Mesodermal cell (in vitro differentiated cells): ENCODE data around the gene C6orf141.

ENCODE experiments used
- H3K27ac ChIP-seq: 2 replicates; pipeline ENCODE4 v1.7.0; 2013; ENCODE audit warnings: mild to moderate bottlenecking, low read depth, low read length, moderate library complexity; ENCODE audit not compliant: severe bottlenecking
- H3K36me3 ChIP-seq: 2 replicates; pipeline ENCODE4 v1.7.1; 2013; ENCODE audit warnings: mild to moderate bottlenecking, low read length, moderate library complexity; ENCODE audit not compliant: control insufficient read depth, insufficient read depth
- H3K4me1 ChIP-seq: one replicate; pipeline ENCODE4 v1.7.1; 2013; ENCODE audit warnings: mild to moderate bottlenecking, low read length; ENCODE audit not compliant: insufficient read depth, control insufficient read depth, poor library complexity, severe bottlenecking
- H3K4me3 ChIP-seq: 2 replicates; pipeline ENCODE4 v1.7.0; 2013; ENCODE audit warnings: low read length, control low read depth, mild to moderate bottlenecking; ENCODE audit not compliant: insufficient read depth, poor library complexity, severe bottlenecking; ENCODE audit errors: extremely low read depth
- H3K9me3 ChIP-seq: 2 replicates; pipeline ENCODE4 v1.7.1; 2013; ENCODE audit warnings: mild to moderate bottlenecking, low read length, moderate library complexity; ENCODE audit not compliant: control insufficient read depth
- WGBS, 2 experiments: methylation state at CpG; one replicate each; pipeline ENCODE4 v1.1.5; 2013; ENCODE audit warnings: missing lambda C conversion rate in 2 of 2; ENCODE audit not compliant: insufficient coverage in 2 of 2; 5-methylcytosine and 5-hydroxymethylcytosine counted together

Gene C6orf141

GRCh38 chr6:49522710-49523593 is 27.5 kb upstream of the C6orf141 start:
- 72 to 75% methylated on average over 3 of the region's 7 CpGs for WGBS, 2 experiments
- no peak overlapping the region for H3K27ac ChIP-seq
- no peaks in the 10 kb centered on the region for H3K9me3 ChIP-seq
- no peaks in the 10 kb centered on the region for H3K36me3 ChIP-seq
- no peaks in the 10 kb centered on the region for H3K4me1 ChIP-seq
- no peak overlapping the region for H3K4me3 ChIP-seq

- no peaks in the 10 kb centered on the region for H3K9me3 ChIP-seq
- 100% methylated on average over 1 of the region's 1 CpG; no CpG with 5 or more reads in 1 of the 2 experiments for WGBS, 2 experiments
- H3K27ac ChIP-seq = no peak overlapping the region
- no peaks in the 10 kb centered on the region for H3K36me3 ChIP-seq
- no peaks in the 10 kb centered on the region for H3K4me1 ChIP-seq
- H3K4me3 ChIP-seq = no peak overlapping the region
Observed at GRCh38 chr6:49523901-49524300, 26.6 kb upstream of the C6orf141 start.

DNA sequence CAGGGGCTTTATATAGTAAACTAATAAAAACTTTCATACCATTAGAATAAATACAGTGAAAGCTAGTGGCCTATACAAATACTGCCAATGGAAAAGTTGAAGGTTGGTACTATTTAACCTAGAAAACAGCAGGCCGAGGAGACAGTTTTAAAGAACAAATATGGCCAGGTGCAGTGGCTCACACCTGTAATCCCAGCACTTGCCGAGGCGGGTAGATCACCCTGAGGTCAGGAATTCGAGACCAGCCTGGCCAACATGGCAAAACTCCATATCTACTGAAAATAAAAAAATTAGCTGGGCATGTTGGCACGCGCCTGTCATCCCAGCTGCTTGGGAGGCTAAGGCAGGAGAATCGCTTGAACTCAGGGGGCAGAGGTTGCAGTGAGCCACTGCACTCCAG is 25.9 kb upstream of the C6orf141 start:
- Histone ChIP-seq H3K4me3 (no peak overlapping the region), H3K4me1 (no peaks in the 10 kb centered on the region), H3K9me3 (no peaks in the 10 kb centered on the region), H3K27ac (no peak overlapping the region), H3K36me3 (no peaks in the 10 kb centered on the region)
- WGBS, 2 experiments = 91 to 92% methylated on average over 4 to 6 of the region's 7 CpGs

- Histone ChIP-seq H3K4me1 (no peaks in the 10 kb centered on the region), H3K9me3 (no peaks in the 10 kb centered on the region), H3K4me3 (no peak overlapping the region), H3K36me3 (no peaks in the 10 kb centered on the region), H3K27ac (no peak overlapping the region)
- WGBS, 2 experiments = 88 to 90% methylated on average over 8 to 11 of the region's 12 CpGs
Observed at GRCh38 chr6:49526598-49526997, 23.9 kb upstream of the C6orf141 start.

GRCh38 chr6:49527320-49527719 is 23.1 kb upstream of the C6orf141 start:
- Histone ChIP-seq H3K36me3 (no peaks in the 10 kb centered on the region), H3K4me1 (no peaks in the 10 kb centered on the region), H3K4me3 (no peak overlapping the region), H3K9me3 (no peaks in the 10 kb centered on the region), H3K27ac (no peak overlapping the region)
- whole genome bisulfite sequencing, 2 experiments = 43 to 60% methylated on average over 1 of the region's 1 CpG

DNA sequence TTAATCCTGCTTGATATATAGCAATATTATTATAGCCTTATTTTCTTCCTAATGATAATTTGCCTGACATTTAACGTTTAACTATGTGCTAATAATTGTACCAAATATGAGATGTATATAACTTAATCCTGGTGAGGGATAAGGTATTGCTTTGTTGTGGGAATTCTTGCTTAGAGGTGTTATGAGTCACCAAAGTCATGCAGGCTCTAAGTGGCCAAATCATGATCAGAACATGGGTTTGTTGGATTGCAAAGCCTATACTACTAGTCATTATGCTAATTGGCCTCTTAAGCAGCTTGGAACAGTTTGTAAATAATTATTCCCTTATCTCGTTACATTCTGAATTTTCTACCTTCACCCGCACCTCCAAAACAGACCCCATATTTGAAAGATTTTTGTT is 21.9 kb upstream of the C6orf141 start:
- H3K36me3 ChIP-seq = no peaks in the 10 kb centered on the region
- 96% methylated on average over 2 of the region's 3 CpGs; no CpG with 5 or more reads in 1 of the 2 experiments for WGBS, 2 experiments
- no peaks in the 10 kb centered on the region for H3K9me3 ChIP-seq
- no peak overlapping the region for H3K27ac ChIP-seq
- no peaks in the 10 kb centered on the region for H3K4me1 ChIP-seq
- no peak overlapping the region for H3K4me3 ChIP-seq

DNA sequence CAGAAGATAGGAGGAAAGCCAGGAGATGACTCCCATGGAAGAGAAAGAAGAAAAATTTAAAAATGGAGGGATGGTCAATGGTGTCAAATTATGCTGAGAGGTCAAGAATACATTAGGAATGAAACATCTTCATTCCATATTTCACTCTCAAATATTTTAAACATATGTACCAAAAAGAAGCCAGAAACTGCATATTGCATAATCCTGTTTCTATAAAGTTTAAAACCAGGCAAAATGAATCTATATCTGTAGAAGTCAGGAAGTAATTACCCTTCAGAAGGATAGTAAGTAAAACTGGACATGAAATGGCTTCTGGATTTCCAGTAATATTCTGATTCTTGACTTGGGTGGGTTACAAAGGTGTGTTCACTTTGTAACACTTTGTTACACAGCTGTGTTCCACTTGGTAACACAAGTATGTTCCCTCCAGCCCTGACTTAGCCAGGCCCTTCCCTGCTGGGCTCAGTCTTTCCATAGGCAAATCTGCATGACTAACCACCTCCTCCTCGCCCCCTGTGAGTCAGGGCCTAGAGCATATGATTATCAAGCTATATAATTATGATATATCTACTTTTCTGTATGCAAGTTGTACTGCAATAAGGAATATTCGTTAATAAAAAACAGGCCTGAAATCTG is 20.2 kb upstream of the C6orf141 start:
- Histone ChIP-seq H3K4me1 (no peaks in the 10 kb centered on the region), H3K27ac (no peak overlapping the region), H3K36me3 (no peaks in the 10 kb centered on the region), H3K9me3 (no peaks in the 10 kb centered on the region), H3K4me3 (no peak overlapping the region)
- no CpG with 5 or more reads among the region's 2 CpGs for WGBS, 2 experiments

- H3K27ac ChIP-seq = no peak overlapping the region
- WGBS, 2 experiments = 25 to 100% methylated on average over 1 to 2 of the region's 3 CpGs
- H3K36me3 ChIP-seq = no peaks in the 10 kb centered on the region
- no peak overlapping the region for H3K4me3 ChIP-seq
- H3K9me3 ChIP-seq = no peaks in the 10 kb centered on the region
- no peaks in the 10 kb centered on the region for H3K4me1 ChIP-seq
Observed at GRCh38 chr6:49531774-49532569, 18.5 kb upstream of the C6orf141 start.

DNA sequence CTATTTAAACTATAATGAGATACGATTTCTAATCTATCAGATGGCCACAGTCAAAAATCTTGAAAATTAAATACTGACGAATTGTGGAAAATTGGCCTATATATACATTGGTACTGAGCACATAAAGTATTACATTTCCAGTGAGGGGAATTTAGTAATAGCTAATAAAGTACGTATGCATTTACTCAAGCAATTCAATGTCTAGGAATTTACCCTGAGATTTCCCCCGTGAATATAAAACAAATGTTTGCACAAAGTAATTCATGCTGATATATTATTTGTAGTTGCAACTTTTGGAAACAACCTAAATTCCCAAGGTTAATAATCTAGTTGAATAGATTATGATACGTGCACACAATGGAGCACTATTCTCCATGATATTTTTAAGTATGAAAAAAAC is 14.7 kb upstream of the C6orf141 start:
- H3K4me1 ChIP-seq = no peaks in the 10 kb centered on the region

DNA sequence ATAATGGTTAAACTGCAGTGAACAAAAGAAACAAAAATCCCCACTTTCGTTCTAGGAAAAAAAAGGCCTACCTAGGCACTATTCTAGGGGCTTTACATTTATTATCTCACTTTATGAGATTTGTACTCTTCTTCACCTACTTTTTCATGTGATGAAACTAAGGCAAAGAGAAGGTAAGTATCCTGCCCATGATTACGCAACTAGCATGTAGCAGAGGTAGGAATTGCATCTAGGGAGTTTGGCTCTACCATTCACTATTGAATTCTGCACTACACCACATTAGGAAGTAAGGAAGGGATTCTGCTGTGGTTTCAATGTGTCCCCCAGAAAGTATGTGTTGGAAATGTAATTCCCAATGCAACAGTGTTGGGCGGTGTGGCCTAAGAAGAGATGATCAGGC is 11.4 kb upstream of the C6orf141 start:
- Histone ChIP-seq H3K4me3 (no peak overlapping the region), H3K4me1 (no peaks in the 10 kb centered on the region), H3K9me3 (no peaks in the 10 kb centered on the region), H3K27ac (no peak overlapping the region), H3K36me3 (no peaks in the 10 kb centered on the region)
- no CpG with 5 or more reads among the region's 3 CpGs for WGBS, 2 experiments

More for the DNA sequence above, 14.7 kb upstream of the C6orf141 start:
- H3K27ac ChIP-seq = no peak overlapping the region
- H3K9me3 ChIP-seq = no peaks in the 10 kb centered on the region
- no peak overlapping the region for H3K4me3 ChIP-seq
- no peaks in the 10 kb centered on the region for H3K36me3 ChIP-seq
- WGBS, 2 experiments = no CpG with 5 or more reads among the region's 5 CpGs
